ENCODE measurements around the gene HLA-DMB.
A peak's percentile ranks its signal among the peaks of the same experiment; 100 is the strongest.

Gene HLA-DMB

DNA sequence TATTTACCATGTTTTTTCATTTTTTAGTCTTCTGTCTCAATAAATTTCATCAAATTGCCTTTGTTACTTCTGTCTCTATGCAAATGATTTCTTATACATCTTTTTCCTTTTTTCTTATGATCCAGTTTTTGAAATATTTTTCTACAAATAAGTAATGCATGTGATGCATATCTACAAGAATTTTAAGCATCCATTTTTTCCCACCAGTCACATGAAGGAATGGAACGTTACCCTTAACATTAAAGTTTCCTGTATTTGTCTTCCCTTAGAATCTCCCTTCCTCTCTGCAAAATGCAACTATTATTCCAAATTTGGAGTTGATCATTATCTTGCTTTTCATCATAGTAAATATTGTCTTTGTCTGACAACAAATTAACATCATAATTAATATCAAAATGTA is 51.3 kb downstream of the HLA-DMB start:
- FAIRE-seq, result no peak
- DNase-seq (ENCODE audit: insufficient read length), result no peak
- TF ChIP-seq POLR2A (IDR thresholded peaks at IDR 0.05; ENCODE audit: low read depth, low read length) (no peak), POLR2AphosphoS5 (IDR thresholded peaks at IDR 0.05; ENCODE audit: low read depth, low read length) (no peak), TAF1 (IDR thresholded peaks at IDR 0.05; ENCODE audit: borderline replicate concordance, low read depth, low read length) (no peak)

- no peak for DNase-seq (ENCODE audit: insufficient read length)
- TF ChIP-seq POLR2A (IDR thresholded peaks at IDR 0.05; ENCODE audit: low read depth, low read length), result no peak
- no peak for TF ChIP-seq POLR2AphosphoS5 (IDR thresholded peaks at IDR 0.05; ENCODE audit: low read depth, low read length)
- TF ChIP-seq TAF1 (IDR thresholded peaks at IDR 0.05; ENCODE audit: borderline replicate concordance, low read depth, low read length), result no peak
- peak; percentile 54 for FAIRE-seq
Measured at GRCh38 chr6:32888576-32888975, 52.3 kb downstream of the HLA-DMB start.

DNA sequence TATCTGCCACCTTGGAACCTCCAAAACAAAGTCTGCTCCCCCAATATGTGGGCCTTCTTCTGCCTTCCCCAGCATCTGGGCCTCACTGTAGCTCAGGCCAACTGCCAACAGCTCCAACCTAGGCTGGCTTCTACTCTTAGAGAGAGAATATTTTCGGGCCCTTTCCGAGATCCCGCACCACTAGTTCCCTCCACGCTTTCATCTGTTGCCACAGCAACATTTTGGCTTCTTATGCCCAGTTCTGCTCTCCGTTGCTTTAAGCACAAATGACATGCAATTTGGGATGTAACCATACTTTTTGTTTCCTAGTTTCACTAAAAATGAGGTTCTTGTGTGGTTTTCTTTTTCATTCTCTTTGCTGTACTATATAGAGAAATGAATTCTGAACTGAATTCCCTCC is 53.2 kb downstream of the HLA-DMB start:
- no peak for FAIRE-seq
- DNase-seq (ENCODE audit: insufficient read length), result no peak
- no peak for TF ChIP-seq POLR2AphosphoS5 (IDR thresholded peaks at IDR 0.05; ENCODE audit: low read depth, low read length)
- no peak for TF ChIP-seq POLR2A (IDR thresholded peaks at IDR 0.05; ENCODE audit: low read depth, low read length)
- TF ChIP-seq TAF1 (IDR thresholded peaks at IDR 0.05; ENCODE audit: borderline replicate concordance, low read depth, low read length), result no peak

DNA sequence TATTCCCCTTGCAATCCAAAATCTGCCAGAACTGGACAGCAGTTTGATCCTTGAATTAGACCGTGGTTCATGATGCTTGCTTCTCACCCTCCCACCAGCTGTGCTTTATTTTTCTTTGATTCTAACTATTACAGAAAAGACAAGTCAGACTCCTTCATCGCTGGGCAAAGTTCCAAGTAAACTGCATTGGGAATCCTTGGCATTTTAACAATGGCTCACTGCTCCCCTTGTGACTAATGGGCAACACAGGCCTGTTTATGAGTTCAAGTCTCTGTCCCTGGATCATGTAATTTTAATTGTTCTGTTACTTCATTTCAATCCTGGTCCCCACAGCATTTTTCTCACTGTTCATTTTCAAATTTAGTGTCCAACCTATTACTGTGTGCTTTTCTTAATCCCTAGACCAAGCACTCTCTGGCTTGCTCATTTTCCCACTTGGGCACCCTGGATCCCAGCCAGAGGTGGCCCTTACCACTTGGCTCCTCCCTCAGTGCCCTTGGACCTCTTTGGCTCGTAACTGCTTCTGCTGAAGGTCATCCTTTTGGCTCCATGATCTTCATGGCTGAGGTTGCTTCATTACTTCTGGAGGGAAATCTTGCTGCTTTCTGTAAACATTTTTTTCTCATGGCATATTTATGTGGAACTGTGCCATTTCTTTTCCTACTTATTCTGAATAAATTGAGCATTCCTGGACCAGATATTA is 54.0 kb downstream of the HLA-DMB start:
- TF ChIP-seq POLR2AphosphoS5 (IDR thresholded peaks at IDR 0.05; ENCODE audit: low read depth, low read length), result no peak
- TF ChIP-seq POLR2A (IDR thresholded peaks at IDR 0.05; ENCODE audit: low read depth, low read length), result no peak
- no peak for TF ChIP-seq TAF1 (IDR thresholded peaks at IDR 0.05; ENCODE audit: borderline replicate concordance, low read depth, low read length)
- DNase-seq (ENCODE audit: insufficient read length) (no peak), FAIRE-seq (no peak)

DNA sequence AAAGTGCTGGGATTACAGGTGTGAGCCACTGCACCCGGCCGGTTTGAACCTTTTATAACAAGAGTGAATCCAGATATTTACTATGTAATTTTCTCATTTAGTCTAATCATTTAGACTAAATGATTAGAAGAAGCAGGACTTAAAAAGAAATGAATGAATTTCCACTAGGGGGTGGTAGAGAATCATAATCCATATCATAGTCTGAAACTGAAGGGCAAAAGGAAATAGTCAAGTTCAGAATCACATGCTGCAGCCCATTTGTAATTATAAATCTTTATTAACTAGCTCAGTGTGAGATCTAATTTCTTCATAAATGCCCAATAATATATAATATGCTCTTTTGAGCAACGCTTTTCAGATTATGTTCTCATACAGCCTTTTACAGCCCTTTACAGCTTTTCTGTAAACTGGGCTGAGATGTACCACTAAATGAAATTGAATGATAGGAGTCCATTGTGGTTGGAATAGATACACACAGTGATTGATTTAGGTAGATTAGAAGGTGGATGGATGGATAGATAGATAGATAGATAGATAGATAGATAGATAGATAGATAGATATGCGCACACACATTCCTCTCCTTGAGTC is 55.0 kb downstream of the HLA-DMB start:
- DNase-seq (ENCODE audit: insufficient read length) (no peak), FAIRE-seq (peak; percentile 58)
- TF ChIP-seq POLR2A (IDR thresholded peaks at IDR 0.05; ENCODE audit: low read depth, low read length) (no peak), TAF1 (IDR thresholded peaks at IDR 0.05; ENCODE audit: borderline replicate concordance, low read depth, low read length) (no peak), POLR2AphosphoS5 (IDR thresholded peaks at IDR 0.05; ENCODE audit: low read depth, low read length) (no peak)

Measured in GM12892 (cell line).